KOPT-K1 (cell line): ENCODE measurements around the gene ABCC6.
"Not testable (repeated sequence)": the region's sequence is repeated elsewhere in the genome, so short reads cannot be mapped to it uniquely, and the experiment has no call there.

Experiments
- H3K27ac ChIP-seq: fragments of 200-600 bp; sonication (generic); 2 replicates; pipeline ENCODE4 v1.5.1; 2016; ENCODE audit warnings: antibody characterized with exemption, mild to moderate bottlenecking, low read depth, low read length; ENCODE audit not compliant: poor library complexity, severe bottlenecking
- H3K36me3 ChIP-seq: fragments of 200-600 bp; sonication (generic); 2 replicates; pipeline ENCODE4 v1.5.1; 2017; ENCODE audit warnings: antibody characterized with exemption, mild to moderate bottlenecking, low read length, moderate library complexity; ENCODE audit not compliant: insufficient read depth
- H3K9me3 ChIP-seq: fragments of 200-600 bp; sonication (generic); 2 replicates; pipeline ENCODE4 v1.5.1; 2017; ENCODE audit warnings: antibody characterized with exemption, low read length, mild to moderate bottlenecking; ENCODE audit not compliant: insufficient read depth, poor library complexity, severe bottlenecking

The ABCC6 gene

GRCh38 chr16:16222850-16223661 is at the start of gene ABCC6:
TSS of gene ABCC6 (minus strand) at chr16:16223494. CDS start at chr16:16223434, 60 bp downstream.
- not testable (repeated sequence) for H3K27ac ChIP-seq, H3K36me3 ChIP-seq, H3K9me3 ChIP-seq

GRCh38 chr16:16272573-16273221 is 49.4 kb upstream of the ABCC6 start:
- H3K9me3 ChIP-seq, H3K27ac ChIP-seq, H3K36me3 ChIP-seq: not testable (repeated sequence)

GRCh38 chr16:16271658-16272057 is 48.4 kb upstream of the ABCC6 start:
- H3K36me3 ChIP-seq, H3K9me3 ChIP-seq, H3K27ac ChIP-seq: not testable (repeated sequence)

GRCh38 chr16:16268185-16268808 is 45.0 kb upstream of the ABCC6 start:
- H3K9me3 ChIP-seq, H3K36me3 ChIP-seq, H3K27ac ChIP-seq: not testable (repeated sequence)

- not testable (repeated sequence) for H3K27ac ChIP-seq, H3K36me3 ChIP-seq, H3K9me3 ChIP-seq
These were observed 44.4 kb upstream of the ABCC6 start for GRCh38 chr16:16267708-16268107.

GRCh38 chr16:16265044-16265443 is 41.8 kb upstream of the ABCC6 start:
- H3K9me3 ChIP-seq, H3K36me3 ChIP-seq: not testable (repeated sequence)

GRCh38 chr16:16263947-16264346 is 40.7 kb upstream of the ABCC6 start:
- H3K27ac ChIP-seq, H3K9me3 ChIP-seq, H3K36me3 ChIP-seq: not testable (repeated sequence)

More at GRCh38 chr16:16265044-16265443, 41.8 kb upstream of the ABCC6 start:
- not testable (repeated sequence) for H3K27ac ChIP-seq

- H3K9me3 ChIP-seq, H3K36me3 ChIP-seq, H3K27ac ChIP-seq: not testable (repeated sequence)
These were observed 39.8 kb upstream of the ABCC6 start for GRCh38 chr16:16262954-16263555.

GRCh38 chr16:16259971-16260370 is 36.7 kb upstream of the ABCC6 start:
- H3K36me3 ChIP-seq, H3K27ac ChIP-seq, H3K9me3 ChIP-seq: not testable (repeated sequence)

GRCh38 chr16:16258822-16259221 is 35.5 kb upstream of the ABCC6 start:
- H3K36me3 ChIP-seq, H3K27ac ChIP-seq, H3K9me3 ChIP-seq: not testable (repeated sequence)

GRCh38 chr16:16257301-16257923 is 34.1 kb upstream of the ABCC6 start:
- H3K36me3 ChIP-seq, H3K27ac ChIP-seq, H3K9me3 ChIP-seq: not testable (repeated sequence)

GRCh38 chr16:16252377-16252776 is 29.1 kb upstream of the ABCC6 start:
- not testable (repeated sequence) for H3K9me3 ChIP-seq, H3K27ac ChIP-seq, H3K36me3 ChIP-seq

- not testable (repeated sequence) for H3K9me3 ChIP-seq, H3K36me3 ChIP-seq, H3K27ac ChIP-seq
These were observed 26.5 kb upstream of the ABCC6 start for GRCh38 chr16:16249621-16250330.

GRCh38 chr16:16247439-16247838 is 24.1 kb upstream of the ABCC6 start:
- H3K36me3 ChIP-seq, H3K9me3 ChIP-seq: not testable (repeated sequence)

More at GRCh38 chr16:16247439-16247838, 24.1 kb upstream of the ABCC6 start:
- H3K27ac ChIP-seq = not testable (repeated sequence)
